ENCODE data around the gene ZBTB7C. TPM values are rescaled to one million over a fixed set of nuclear protein-coding genes. Genes with fewer than 3 reads are reported as not detected.

ZBTB7C gene
- total RNA-seq, 5 donors from 2014 or later (not counting 1 experiment from before 2014, with no cell fraction given) = 0.06 TPM; not detected in 4

DNA sequence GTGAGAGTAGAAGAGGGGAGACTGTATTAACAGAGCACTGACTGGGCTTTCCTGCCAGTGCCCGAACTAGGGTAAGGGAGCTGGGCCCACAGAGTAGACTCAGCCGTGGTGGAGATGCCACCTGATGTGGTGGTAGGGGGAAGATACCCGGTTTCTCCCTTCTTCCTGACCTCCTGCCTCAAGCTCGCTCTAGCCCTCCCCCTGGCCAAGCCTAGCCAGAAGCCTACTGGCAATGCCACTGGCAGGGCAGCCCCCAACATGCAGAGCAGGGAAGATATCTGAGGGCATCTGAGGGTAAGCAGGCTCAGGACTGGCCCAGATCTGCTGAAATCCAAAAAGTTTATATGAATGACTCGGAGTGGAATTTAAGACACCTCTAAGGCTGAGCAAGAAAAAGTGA is 316.1 kb downstream of the ZBTB7C start:
- no peak for ATAC-seq (replicated peaks in 1 of 4)
- H3K4me3 ChIP-seq (ENCODE audit: control insufficient read depth in 1 of 2, extremely low read depth in 1 of 2, low read length in 1 of 2) = no peak overlapping the region
- H3K4me1 ChIP-seq (ENCODE audit: control insufficient read depth in 1 of 2, extremely low read depth in 1 of 2, insufficient read depth in 2 of 2, low read length in 2 of 2) = no peaks in the 10 kb centered on the region
- peaks cover 0 to 7% of the 10 kb centered on the region in 2 experiments for H3K27me3 ChIP-seq (replicated peaks in 1 of 2; ENCODE audit: control insufficient read depth in 2 of 2, extremely low read depth in 1 of 2, insufficient read depth in 2 of 2, low read length in 1 of 2)
- Mint-ChIP-seq H3K36me3 (no peaks in the 10 kb centered on the region), H3K4me1 (no peaks in the 10 kb centered on the region), H3K4me3 (no peak overlapping the region), H3K27me3 (peaks cover 6 to 8% of the 10 kb centered on the region in 2 donors), H3K27ac (no peak overlapping the region), H3K9me3 (no peaks in the 10 kb centered on the region)
- H3K27ac ChIP-seq (ENCODE audit: low read length) = no peak overlapping the region
- H3K36me3 ChIP-seq (ENCODE audit: control insufficient read depth in 2 of 2, extremely low read depth in 1 of 2, insufficient read depth in 1 of 2, low read length in 1 of 2) = no peaks in the 10 kb centered on the region
- 86% methylated on average over 1 of the region's 5 CpGs for WGBS (ENCODE audit: insufficient coverage)
- no peak for DNase-seq
- H3K9me3 ChIP-seq = no peaks in the 10 kb centered on the region
- POLR2A ChIA-PET = no interaction called here
- CTCF ChIA-PET = no interaction called here

DNA sequence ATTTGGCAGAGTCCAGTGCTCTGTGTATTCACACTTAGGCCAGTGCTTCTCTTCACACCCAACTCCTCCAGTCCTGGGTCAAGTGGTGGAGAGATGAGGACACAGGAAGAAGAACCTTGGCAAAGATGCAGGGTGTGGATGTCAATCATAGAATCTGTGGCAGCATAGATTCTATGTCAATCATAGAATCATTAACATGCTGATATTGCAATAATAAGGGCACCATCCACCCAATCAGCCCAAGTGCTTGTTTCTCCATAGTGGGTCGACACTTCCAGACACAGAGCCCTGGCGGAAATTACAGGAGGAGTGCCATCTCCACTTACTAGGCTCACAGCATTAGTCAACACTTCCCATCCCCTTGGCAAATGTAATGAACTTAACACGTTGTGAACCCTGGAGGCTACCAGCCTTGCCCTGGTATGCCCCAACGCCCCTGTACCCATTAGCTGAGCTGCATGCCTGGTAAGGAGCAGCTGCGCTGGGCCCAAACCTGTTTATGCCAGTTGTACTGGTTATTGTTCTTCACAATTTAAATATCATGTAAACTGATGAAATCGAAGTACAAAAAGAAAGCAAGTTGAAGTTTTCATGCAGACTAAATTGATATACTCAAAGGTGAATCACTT is 317.2 kb downstream of the ZBTB7C start:
- ATAC-seq (replicated peaks in 1 of 4) = no peak
- Histone ChIP-seq H3K9me3 (no peaks in the 10 kb centered on the region), H3K27ac (ENCODE audit: low read length) (no peak overlapping the region), H3K4me1 (ENCODE audit: control insufficient read depth in 1 of 2, extremely low read depth in 1 of 2, insufficient read depth in 2 of 2, low read length in 2 of 2) (no peaks in the 10 kb centered on the region), H3K36me3 (ENCODE audit: control insufficient read depth in 2 of 2, extremely low read depth in 1 of 2, insufficient read depth in 1 of 2, low read length in 1 of 2) (no peaks in the 10 kb centered on the region), H3K4me3 (ENCODE audit: control insufficient read depth in 1 of 2, extremely low read depth in 1 of 2, low read length in 1 of 2) (no peak overlapping the region), H3K27me3 (replicated peaks in 1 of 2; ENCODE audit: control insufficient read depth in 2 of 2, extremely low read depth in 1 of 2, insufficient read depth in 2 of 2, low read length in 1 of 2) (peaks cover 0 to 5% of the 10 kb centered on the region in 2 experiments)
- Mint-ChIP-seq H3K36me3 (no peaks in the 10 kb centered on the region), H3K4me1 (no peaks in the 10 kb centered on the region), H3K27ac (no peak overlapping the region), H3K9me3 (no peaks in the 10 kb centered on the region), H3K27me3 (peaks cover 6 to 10% of the 10 kb centered on the region in 2 donors), H3K4me3 (no peak overlapping the region)
- 81% methylated on average over 3 of the region's 6 CpGs for WGBS (ENCODE audit: insufficient coverage)
- no peak for DNase-seq
- POLR2A ChIA-PET = no interaction called here
- CTCF ChIA-PET = no interaction called here

DNA sequence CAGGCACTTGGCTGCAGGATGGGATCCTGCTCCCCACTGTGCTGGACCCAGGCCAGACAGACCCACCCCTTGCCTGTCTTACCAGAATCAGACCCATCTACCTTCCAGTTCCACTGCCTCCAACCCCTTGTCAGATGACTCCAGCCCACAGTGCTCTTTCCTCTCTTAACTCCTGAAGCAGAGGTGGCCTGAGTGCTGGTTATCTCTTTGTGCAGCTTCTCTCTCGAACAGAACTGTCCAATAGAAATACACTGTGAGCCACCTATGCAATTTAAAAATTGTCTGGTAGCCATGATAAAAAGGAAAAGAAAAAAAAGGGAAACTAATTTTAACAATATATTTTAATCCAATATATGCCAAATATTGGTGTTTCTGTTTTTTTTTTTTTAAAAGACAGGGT is 318.5 kb downstream of the ZBTB7C start:
- H3K4me1 Mint-ChIP-seq = no peaks in the 10 kb centered on the region
- no peak overlapping the region for H3K4me3 Mint-ChIP-seq
- ATAC-seq (replicated peaks in 1 of 4) (peak in 1 of 4 experiments; percentile 16), DNase-seq (no peak)
- Histone ChIP-seq H3K4me3 (ENCODE audit: control insufficient read depth in 1 of 2, extremely low read depth in 1 of 2, low read length in 1 of 2) (no peak overlapping the region), H3K27ac (ENCODE audit: low read length) (no peak overlapping the region), H3K9me3 (no peaks in the 10 kb centered on the region), H3K36me3 (ENCODE audit: control insufficient read depth in 2 of 2, extremely low read depth in 1 of 2, insufficient read depth in 1 of 2, low read length in 1 of 2) (no peaks in the 10 kb centered on the region), H3K4me1 (ENCODE audit: control insufficient read depth in 1 of 2, extremely low read depth in 1 of 2, insufficient read depth in 2 of 2, low read length in 2 of 2) (no peaks in the 10 kb centered on the region), H3K27me3 (replicated peaks in 1 of 2; ENCODE audit: control insufficient read depth in 2 of 2, extremely low read depth in 1 of 2, insufficient read depth in 2 of 2, low read length in 1 of 2) (peaks cover 0 to 5% of the 10 kb centered on the region in 2 experiments)
- no peak overlapping the region for H3K27ac Mint-ChIP-seq
- H3K9me3 Mint-ChIP-seq = no peaks in the 10 kb centered on the region
- ChIA-PET POLR2A (no interaction called here), CTCF (no interaction called here)
- no peaks in the 10 kb centered on the region for H3K36me3 Mint-ChIP-seq
- H3K27me3 Mint-ChIP-seq = peaks cover 3 to 9% of the 10 kb centered on the region in 2 donors
- WGBS (ENCODE audit: insufficient coverage) = no CpG with 5 or more reads among the region's 1 CpG

DNA sequence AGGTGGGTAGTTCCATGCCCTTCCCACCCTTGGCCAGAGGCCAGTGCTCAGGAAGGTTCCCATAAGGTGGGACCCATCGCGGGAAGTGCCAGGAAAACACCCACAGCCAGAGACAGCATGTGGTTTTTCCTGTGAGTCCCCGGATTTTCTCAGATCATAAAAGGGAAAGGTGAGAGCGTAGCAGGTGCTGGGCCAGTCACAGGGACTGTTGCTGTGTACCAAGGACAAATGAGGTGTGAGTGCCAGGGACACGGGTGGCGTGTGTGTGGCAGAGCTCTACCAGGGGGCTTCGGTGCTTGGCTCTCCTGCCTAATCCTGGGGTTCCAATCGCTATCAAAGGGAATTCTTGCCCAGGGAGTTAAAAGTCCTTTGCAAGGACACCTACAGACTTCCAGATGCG is 319.2 kb downstream of the ZBTB7C start:
- ChIA-PET POLR2A (no interaction called here), CTCF (no interaction called here)
- Histone ChIP-seq H3K36me3 (ENCODE audit: control insufficient read depth in 2 of 2, extremely low read depth in 1 of 2, insufficient read depth in 1 of 2, low read length in 1 of 2) (no peaks in the 10 kb centered on the region), H3K9me3 (no peaks in the 10 kb centered on the region), H3K4me1 (ENCODE audit: control insufficient read depth in 1 of 2, extremely low read depth in 1 of 2, insufficient read depth in 2 of 2, low read length in 2 of 2) (no peaks in the 10 kb centered on the region), H3K4me3 (ENCODE audit: control insufficient read depth in 1 of 2, extremely low read depth in 1 of 2, low read length in 1 of 2) (no peak overlapping the region), H3K27ac (ENCODE audit: low read length) (no peak overlapping the region), H3K27me3 (replicated peaks in 1 of 2; ENCODE audit: control insufficient read depth in 2 of 2, extremely low read depth in 1 of 2, insufficient read depth in 2 of 2, low read length in 1 of 2) (peaks cover 0 to 2% of the 10 kb centered on the region in 2 experiments)
- Mint-ChIP-seq H3K27ac (no peak overlapping the region), H3K9me3 (no peaks in the 10 kb centered on the region), H3K4me3 (no peak overlapping the region), H3K4me1 (no peaks in the 10 kb centered on the region), H3K36me3 (no peaks in the 10 kb centered on the region), H3K27me3 (peaks cover 3 to 9% of the 10 kb centered on the region in 2 donors)
- no peak for DNase-seq
- WGBS (ENCODE audit: insufficient coverage) = 85% methylated on average over 8 of the region's 9 CpGs
- no peak for ATAC-seq (replicated peaks in 1 of 4)

DNA sequence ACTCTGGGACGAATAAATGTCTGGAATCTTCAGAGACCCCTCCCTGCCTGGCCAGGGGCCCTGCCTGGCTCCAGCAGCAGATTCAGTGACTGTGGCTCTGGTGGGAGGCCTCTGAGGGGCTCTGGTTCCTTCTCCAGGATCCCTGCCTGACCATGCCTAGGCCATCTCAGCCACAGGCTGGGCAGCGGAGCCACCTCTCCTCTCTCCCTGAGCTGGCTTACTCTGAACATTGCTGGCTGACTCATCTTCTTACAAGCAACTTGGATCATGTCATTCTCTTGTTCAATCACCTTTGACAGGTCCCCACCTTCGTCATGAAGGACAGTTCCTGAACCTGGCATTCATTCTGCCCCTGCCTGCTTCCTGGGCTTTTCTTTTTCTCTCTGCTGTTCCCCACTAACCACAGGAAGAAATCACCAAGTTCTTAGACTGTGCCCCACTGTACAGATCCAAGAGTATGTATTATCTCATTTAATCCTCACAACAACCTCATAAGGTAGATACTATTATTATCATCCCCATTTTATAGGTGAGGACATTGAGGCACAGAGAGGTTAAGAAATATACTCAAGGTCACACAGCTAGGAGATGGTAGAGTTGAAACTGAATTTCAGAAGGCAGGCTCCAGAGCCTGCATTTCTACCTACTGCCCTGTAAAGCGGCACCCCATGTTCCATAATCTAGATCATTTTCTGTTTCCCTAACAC is 323.2 kb downstream of the ZBTB7C start:
- Mint-ChIP-seq H3K36me3 (no peaks in the 10 kb centered on the region), H3K9me3 (no peaks in the 10 kb centered on the region), H3K27ac (no peak overlapping the region), H3K4me1 (no peaks in the 10 kb centered on the region), H3K27me3 (peaks cover 3 to 9% of the 10 kb centered on the region in 2 donors), H3K4me3 (no peak overlapping the region)
- Histone ChIP-seq H3K27me3 (replicated peaks in 1 of 2; ENCODE audit: control insufficient read depth in 2 of 2, extremely low read depth in 1 of 2, insufficient read depth in 2 of 2, low read length in 1 of 2) (no peaks in the 10 kb centered on the region), H3K4me3 (ENCODE audit: control insufficient read depth in 1 of 2, extremely low read depth in 1 of 2, low read length in 1 of 2) (no peak overlapping the region), H3K4me1 (ENCODE audit: control insufficient read depth in 1 of 2, extremely low read depth in 1 of 2, insufficient read depth in 2 of 2, low read length in 2 of 2) (no peaks in the 10 kb centered on the region), H3K9me3 (no peaks in the 10 kb centered on the region), H3K36me3 (ENCODE audit: control insufficient read depth in 2 of 2, extremely low read depth in 1 of 2, insufficient read depth in 1 of 2, low read length in 1 of 2) (no peaks in the 10 kb centered on the region), H3K27ac (ENCODE audit: low read length) (no peak overlapping the region)
- DNase-seq (no peak), ATAC-seq (replicated peaks in 1 of 4) (no peak)
- POLR2A ChIA-PET = no interaction called here
- 92% methylated on average over 4 of the region's 4 CpGs for WGBS (ENCODE audit: insufficient coverage)
- CTCF ChIA-PET = no interaction called here

DNA sequence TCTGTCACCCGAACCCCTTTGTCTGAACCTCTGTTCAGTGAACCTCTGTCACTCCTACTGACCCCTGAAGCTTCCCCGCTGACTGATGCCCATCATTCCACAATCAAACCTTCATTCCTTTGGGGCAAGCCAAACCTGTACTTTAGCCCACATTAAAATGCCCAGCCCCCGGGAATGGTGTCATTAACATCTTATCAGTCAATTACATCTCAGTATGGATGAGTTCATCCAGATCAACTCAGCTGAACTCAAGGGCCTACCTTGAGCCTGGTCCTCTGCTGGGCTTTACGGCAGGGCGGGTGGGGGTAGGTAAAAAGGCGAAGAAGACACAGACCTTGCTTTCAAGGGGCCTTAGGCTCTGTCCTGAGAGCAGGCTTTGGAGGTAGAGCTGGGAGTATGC is 324.3 kb downstream of the ZBTB7C start:
- Mint-ChIP-seq H3K9me3 (no peaks in the 10 kb centered on the region), H3K27me3 (peaks cover 3 to 9% of the 10 kb centered on the region in 2 donors), H3K36me3 (no peaks in the 10 kb centered on the region), H3K4me3 (no peak overlapping the region), H3K27ac (no peak overlapping the region), H3K4me1 (no peaks in the 10 kb centered on the region)
- Histone ChIP-seq H3K27me3 (replicated peaks in 1 of 2; ENCODE audit: control insufficient read depth in 2 of 2, extremely low read depth in 1 of 2, insufficient read depth in 2 of 2, low read length in 1 of 2) (no peaks in the 10 kb centered on the region), H3K4me1 (ENCODE audit: control insufficient read depth in 1 of 2, extremely low read depth in 1 of 2, insufficient read depth in 2 of 2, low read length in 2 of 2) (no peaks in the 10 kb centered on the region), H3K9me3 (no peaks in the 10 kb centered on the region), H3K27ac (ENCODE audit: low read length) (no peak overlapping the region), H3K4me3 (ENCODE audit: control insufficient read depth in 1 of 2, extremely low read depth in 1 of 2, low read length in 1 of 2) (no peak overlapping the region), H3K36me3 (ENCODE audit: control insufficient read depth in 2 of 2, extremely low read depth in 1 of 2, insufficient read depth in 1 of 2, low read length in 1 of 2) (no peaks in the 10 kb centered on the region)
- ChIA-PET POLR2A (no interaction called here), CTCF (no interaction called here)
- 80% methylated on average over 5 of the region's 6 CpGs for WGBS (ENCODE audit: insufficient coverage)
- DNase-seq (no peak), ATAC-seq (replicated peaks in 1 of 4) (no peak)
